ENCODE measurements around the gene LYZ.
A peak's percentile ranks its signal among the peaks of the same experiment; 100 is the strongest.

The LYZ gene

DNA sequence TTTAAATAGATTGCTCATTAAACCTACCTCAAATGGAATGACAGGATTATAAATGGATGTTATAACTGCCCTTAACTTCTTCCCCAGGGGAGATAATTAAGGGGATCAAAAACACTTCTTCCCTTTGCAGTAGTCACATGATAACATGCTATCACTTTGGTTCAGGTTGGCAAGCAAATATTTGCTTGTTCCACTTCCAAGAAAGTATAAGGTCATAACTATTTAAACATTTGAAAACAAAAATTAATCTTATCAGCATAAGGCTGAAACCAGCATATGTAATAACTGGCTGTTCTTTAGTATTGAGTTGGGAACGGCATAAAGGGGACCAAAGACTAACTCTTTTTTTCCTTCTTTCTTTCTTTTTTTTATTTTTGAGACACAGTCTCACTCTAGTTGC lies 2.4 kb upstream of the LYZ start:
- H3K36me3 ChIP-seq (ENCODE audit: control insufficient read depth in 4 of 4, insufficient read depth in 4 of 4, low read length in 3 of 4), result no peaks in the 10 kb centered on the region
- no peak overlapping the region for H3K27ac ChIP-seq (ENCODE audit: insufficient read depth in 1 of 2, low read depth in 1 of 2, low read length in 2 of 2, poor library complexity in 1 of 2, severe bottlenecking in 2 of 2)
- peaks cover 6 to 34% (median 12%) of the 10 kb centered on the region in 4 experiments for H3K4me1 ChIP-seq (ENCODE audit: control extremely low read depth in 1 of 4, control insufficient read depth in 4 of 4, insufficient read depth in 4 of 4, low read length in 3 of 4)
- POLR2A ChIA-PET, result no interaction called here
- H3K9me3 ChIP-seq (ENCODE audit: control extremely low read depth in 1 of 5, control insufficient read depth in 4 of 5, insufficient read depth in 2 of 5, low read depth in 1 of 5, low read length in 4 of 5), result no peaks in the 10 kb centered on the region
- no peak for DNase-seq
- H3K4me3 ChIP-seq (ENCODE audit: control insufficient read depth in 1 of 7, extremely low read depth in 1 of 7, insufficient read depth in 4 of 7, low read depth in 2 of 7, low read length in 6 of 7), result no peak overlapping the region
- WGBS (ENCODE audit: insufficient coverage), result no CpG with 5 or more reads among the region's 1 CpG
- H3K27me3 ChIP-seq (replicated peaks in 2 of 5; ENCODE audit: control insufficient read depth in 4 of 5, insufficient read depth in 5 of 5, low read length in 4 of 5), result no peaks in the 10 kb centered on the region
- CTCF ChIA-PET, result no interaction called here

DNA sequence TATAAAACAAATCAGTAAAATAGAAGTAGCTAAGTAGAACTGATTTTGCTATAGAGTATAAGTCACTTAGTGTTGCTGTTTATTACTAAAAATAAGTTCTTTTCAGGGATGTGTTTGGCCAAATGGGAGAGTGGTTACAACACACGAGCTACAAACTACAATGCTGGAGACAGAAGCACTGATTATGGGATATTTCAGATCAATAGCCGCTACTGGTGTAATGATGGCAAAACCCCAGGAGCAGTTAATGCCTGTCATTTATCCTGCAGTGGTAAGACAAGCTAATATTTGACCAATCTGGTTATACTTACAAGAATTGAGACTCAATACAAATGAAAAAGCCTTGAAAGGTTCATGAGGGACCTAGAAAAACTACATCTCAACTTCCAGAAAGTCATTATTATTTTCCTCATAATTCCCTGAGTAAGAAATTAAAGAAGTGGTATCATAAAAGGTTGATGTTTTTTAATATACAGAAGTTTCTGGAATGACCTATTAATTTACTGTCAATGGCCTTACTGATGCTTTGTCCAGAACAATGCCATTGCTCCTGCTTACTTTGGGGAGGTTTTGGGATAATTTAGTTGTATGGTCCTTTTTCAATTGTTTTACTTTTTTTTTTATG lies 1.9 kb downstream of the LYZ start:
- H3K4me1 ChIP-seq (ENCODE audit: control extremely low read depth in 1 of 4, control insufficient read depth in 4 of 4, insufficient read depth in 4 of 4, low read length in 3 of 4), result peaks cover 2 to 18% (median 8%) of the 10 kb centered on the region in 4 experiments
- CTCF ChIA-PET, result interaction anchor here (1.8 to 3.4 kb wide), 2 partner anchors 8 to 220 kb away, joined by 7 to 19 read pairs; no protein-coding TSS in a partner anchor
- DNase-seq, result no peak
- POLR2A ChIA-PET, result no interaction called here
- 90% methylated on average over 2 of the region's 2 CpGs for WGBS (ENCODE audit: insufficient coverage)
- peak overlapping the region in 2 of 7 experiments; percentile 10 to 15 for H3K4me3 ChIP-seq (ENCODE audit: control insufficient read depth in 1 of 7, extremely low read depth in 1 of 7, insufficient read depth in 4 of 7, low read depth in 2 of 7, low read length in 6 of 7)
- H3K9me3 ChIP-seq (ENCODE audit: control extremely low read depth in 1 of 5, control insufficient read depth in 4 of 5, insufficient read depth in 2 of 5, low read depth in 1 of 5, low read length in 4 of 5), result no peaks in the 10 kb centered on the region
- H3K36me3 ChIP-seq (ENCODE audit: control insufficient read depth in 4 of 4, insufficient read depth in 4 of 4, low read length in 3 of 4), result no peaks in the 10 kb centered on the region
- no peak overlapping the region for H3K27ac ChIP-seq (ENCODE audit: insufficient read depth in 1 of 2, low read depth in 1 of 2, low read length in 2 of 2, poor library complexity in 1 of 2, severe bottlenecking in 2 of 2)
- H3K27me3 ChIP-seq (replicated peaks in 2 of 5; ENCODE audit: control insufficient read depth in 4 of 5, insufficient read depth in 5 of 5, low read length in 4 of 5), result no peaks in the 10 kb centered on the region

DNA sequence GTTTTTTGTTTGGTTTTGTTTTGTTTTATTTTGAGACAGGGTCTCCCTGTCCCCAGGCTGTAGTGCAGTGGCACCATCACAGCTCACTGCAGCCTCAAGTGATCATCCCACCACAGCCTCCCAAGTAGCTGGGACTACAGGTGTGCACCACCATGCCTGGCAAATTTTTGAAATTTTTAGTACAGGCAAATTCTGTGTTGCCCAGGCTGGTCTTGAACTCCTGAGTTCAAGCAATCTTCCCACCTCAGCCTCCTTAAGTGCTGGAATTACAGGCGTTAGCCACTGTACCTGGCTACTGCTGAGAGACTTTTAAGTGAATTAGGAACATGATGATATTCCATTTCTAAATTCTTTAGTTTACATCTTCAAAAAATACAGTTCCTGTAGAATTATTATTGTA lies 2.6 kb downstream of the LYZ start:
- DNase-seq, result no peak
- ChIA-PET CTCF (no interaction called here), POLR2A (no interaction called here)
- no peaks in the 10 kb centered on the region for H3K9me3 ChIP-seq (ENCODE audit: control extremely low read depth in 1 of 5, control insufficient read depth in 4 of 5, insufficient read depth in 2 of 5, low read depth in 1 of 5, low read length in 4 of 5)
- H3K4me3 ChIP-seq (ENCODE audit: control insufficient read depth in 1 of 7, extremely low read depth in 1 of 7, insufficient read depth in 4 of 7, low read depth in 2 of 7, low read length in 6 of 7), result no peak overlapping the region
- no peak overlapping the region for H3K27ac ChIP-seq (ENCODE audit: insufficient read depth in 1 of 2, low read depth in 1 of 2, low read length in 2 of 2, poor library complexity in 1 of 2, severe bottlenecking in 2 of 2)
- no CpG with 5 or more reads among the region's 1 CpG for WGBS (ENCODE audit: insufficient coverage)
- H3K36me3 ChIP-seq (ENCODE audit: control insufficient read depth in 4 of 4, insufficient read depth in 4 of 4, low read length in 3 of 4), result no peaks in the 10 kb centered on the region
- H3K4me1 ChIP-seq (ENCODE audit: control extremely low read depth in 1 of 4, control insufficient read depth in 4 of 4, insufficient read depth in 4 of 4, low read length in 3 of 4), result peaks cover 2 to 18% (median 8%) of the 10 kb centered on the region in 4 experiments
- no peaks in the 10 kb centered on the region for H3K27me3 ChIP-seq (replicated peaks in 2 of 5; ENCODE audit: control insufficient read depth in 4 of 5, insufficient read depth in 5 of 5, low read length in 4 of 5)

DNA sequence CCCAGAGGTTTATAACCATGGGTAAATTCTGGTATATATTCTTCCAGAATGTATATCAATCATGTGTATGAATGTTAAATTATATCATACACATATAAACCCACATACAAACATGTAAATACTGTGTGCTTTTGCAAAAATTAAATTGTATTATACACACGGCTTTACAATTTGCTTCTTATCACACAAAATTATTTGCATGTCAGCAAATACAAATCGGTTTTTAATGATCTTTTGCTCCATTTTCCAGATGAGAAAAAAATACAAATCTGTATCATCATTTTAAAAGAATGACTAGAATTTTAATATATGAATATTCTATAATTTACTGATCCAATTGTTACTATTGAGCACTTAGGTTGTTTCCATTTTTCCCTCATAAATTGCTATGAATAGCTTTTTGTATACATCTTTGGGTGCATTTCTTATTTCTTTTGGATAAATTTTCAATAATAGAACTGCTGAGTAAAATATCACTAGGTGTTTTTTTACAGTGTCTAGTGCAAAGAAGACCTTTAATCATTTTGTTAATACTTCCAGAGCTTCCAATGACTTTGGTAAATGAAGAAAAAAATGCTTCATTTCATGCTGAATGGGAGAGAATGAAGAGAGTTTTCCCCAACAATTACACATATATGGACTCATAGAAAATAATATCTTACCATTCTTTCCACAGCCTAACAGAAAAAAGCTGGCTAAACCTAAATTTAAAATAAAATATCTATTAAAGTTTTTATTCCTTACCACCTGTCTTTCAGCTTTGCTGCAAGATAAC lies 3.5 kb downstream of the LYZ start:
- POLR2A ChIA-PET, result no interaction called here
- CTCF ChIA-PET, result interaction anchor here (1.6 kb wide), 1 partner anchor 9 kb away, joined by 5 read pairs; no protein-coding TSS in a partner anchor

DNA sequence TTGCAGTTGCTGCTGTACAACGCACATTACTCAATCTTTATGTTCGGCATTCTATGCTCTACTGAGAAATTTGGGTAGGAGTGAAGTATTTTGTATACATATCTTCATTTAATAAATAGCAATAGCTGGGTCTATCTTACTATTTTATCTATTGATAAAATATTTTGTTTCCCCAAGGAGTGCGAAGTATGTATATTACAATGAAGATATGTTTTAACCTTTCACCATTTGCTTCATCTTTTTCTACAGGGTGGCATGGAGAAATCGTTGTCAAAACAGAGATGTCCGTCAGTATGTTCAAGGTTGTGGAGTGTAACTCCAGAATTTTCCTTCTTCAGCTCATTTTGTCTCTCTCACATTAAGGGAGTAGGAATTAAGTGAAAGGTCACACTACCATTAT lies 4.7 kb downstream of the LYZ start:
- WGBS (ENCODE audit: insufficient coverage), result no CpG with 5 or more reads among the region's 5 CpGs
- H3K4me3 ChIP-seq (ENCODE audit: control insufficient read depth in 1 of 7, extremely low read depth in 1 of 7, insufficient read depth in 4 of 7, low read depth in 2 of 7, low read length in 6 of 7), result no peak overlapping the region
- H3K27ac ChIP-seq (ENCODE audit: insufficient read depth in 1 of 2, low read depth in 1 of 2, low read length in 2 of 2, poor library complexity in 1 of 2, severe bottlenecking in 2 of 2), result no peak overlapping the region
- ChIA-PET POLR2A (no interaction called here), CTCF (interaction anchor here (1.6 kb wide), 1 partner anchor 10 kb away, joined by 5 read pairs; no protein-coding TSS in a partner anchor)
- no peaks in the 10 kb centered on the region for H3K27me3 ChIP-seq (replicated peaks in 2 of 5; ENCODE audit: control insufficient read depth in 4 of 5, insufficient read depth in 5 of 5, low read length in 4 of 5)
- H3K4me1 ChIP-seq (ENCODE audit: control extremely low read depth in 1 of 4, control insufficient read depth in 4 of 4, insufficient read depth in 4 of 4, low read length in 3 of 4), result peaks cover 0 to 10% (median 6%) of the 10 kb centered on the region in 4 experiments
- DNase-seq, result no peak
- no peaks in the 10 kb centered on the region for H3K36me3 ChIP-seq (ENCODE audit: control insufficient read depth in 4 of 4, insufficient read depth in 4 of 4, low read length in 3 of 4)
- no peaks in the 10 kb centered on the region for H3K9me3 ChIP-seq (ENCODE audit: control extremely low read depth in 1 of 5, control insufficient read depth in 4 of 5, insufficient read depth in 2 of 5, low read depth in 1 of 5, low read length in 4 of 5)

More for the DNA sequence above, 3.5 kb downstream of the LYZ start:
- Histone ChIP-seq H3K27ac (ENCODE audit: insufficient read depth in 1 of 2, low read depth in 1 of 2, low read length in 2 of 2, poor library complexity in 1 of 2, severe bottlenecking in 2 of 2) (no peak overlapping the region), H3K4me1 (ENCODE audit: control extremely low read depth in 1 of 4, control insufficient read depth in 4 of 4, insufficient read depth in 4 of 4, low read length in 3 of 4) (peaks cover 2 to 18% (median 8%) of the 10 kb centered on the region in 4 experiments), H3K9me3 (ENCODE audit: control extremely low read depth in 1 of 5, control insufficient read depth in 4 of 5, insufficient read depth in 2 of 5, low read depth in 1 of 5, low read length in 4 of 5) (no peaks in the 10 kb centered on the region), H3K27me3 (replicated peaks in 2 of 5; ENCODE audit: control insufficient read depth in 4 of 5, insufficient read depth in 5 of 5, low read length in 4 of 5) (no peaks in the 10 kb centered on the region), H3K4me3 (ENCODE audit: control insufficient read depth in 1 of 7, extremely low read depth in 1 of 7, insufficient read depth in 4 of 7, low read depth in 2 of 7, low read length in 6 of 7) (no peak overlapping the region), H3K36me3 (ENCODE audit: control insufficient read depth in 4 of 4, insufficient read depth in 4 of 4, low read length in 3 of 4) (no peaks in the 10 kb centered on the region)
- DNase-seq, result no peak
- WGBS (ENCODE audit: insufficient coverage), result no CpG with 5 or more reads among the region's 2 CpGs

DNA sequence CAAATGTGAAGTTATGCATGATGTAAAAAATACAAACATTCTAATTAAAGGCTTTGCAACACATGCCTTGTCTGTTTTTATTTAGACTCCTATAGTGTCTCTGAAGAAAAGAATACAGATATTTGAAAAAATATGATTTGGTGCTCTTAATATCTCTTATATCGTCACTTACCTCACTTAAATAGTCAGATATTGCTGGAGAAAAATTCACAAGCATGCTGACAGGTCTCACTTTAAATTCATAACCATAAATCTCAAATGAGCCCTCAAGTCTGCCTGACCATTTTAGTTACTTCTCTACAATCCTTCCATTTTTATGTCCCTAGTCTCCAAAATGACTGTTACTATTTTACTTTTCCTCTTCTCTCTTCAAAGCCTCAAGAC lies 6.0 kb downstream of the LYZ start:
- Histone ChIP-seq H3K4me1 (ENCODE audit: control extremely low read depth in 1 of 4, control insufficient read depth in 4 of 4, insufficient read depth in 4 of 4, low read length in 3 of 4) (peaks cover 0 to 4% (median 0%) of the 10 kb centered on the region in 4 experiments), H3K27ac (ENCODE audit: insufficient read depth in 1 of 2, low read depth in 1 of 2, low read length in 2 of 2, poor library complexity in 1 of 2, severe bottlenecking in 2 of 2) (no peak overlapping the region), H3K9me3 (ENCODE audit: control extremely low read depth in 1 of 5, control insufficient read depth in 4 of 5, insufficient read depth in 2 of 5, low read depth in 1 of 5, low read length in 4 of 5) (no peaks in the 10 kb centered on the region), H3K36me3 (ENCODE audit: control insufficient read depth in 4 of 4, insufficient read depth in 4 of 4, low read length in 3 of 4) (no peaks in the 10 kb centered on the region), H3K4me3 (ENCODE audit: control insufficient read depth in 1 of 7, extremely low read depth in 1 of 7, insufficient read depth in 4 of 7, low read depth in 2 of 7, low read length in 6 of 7) (no peak overlapping the region), H3K27me3 (replicated peaks in 2 of 5; ENCODE audit: control insufficient read depth in 4 of 5, insufficient read depth in 5 of 5, low read length in 4 of 5) (no peaks in the 10 kb centered on the region)
- 100% methylated on average over 1 of the region's 1 CpG for WGBS (ENCODE audit: insufficient coverage)
- ChIA-PET POLR2A (no interaction called here), CTCF (interaction anchor here (1.0 kb wide), 1 partner anchor 19 kb away, joined by 3 read pairs; no protein-coding TSS in a partner anchor)
- no peak for DNase-seq

DNA sequence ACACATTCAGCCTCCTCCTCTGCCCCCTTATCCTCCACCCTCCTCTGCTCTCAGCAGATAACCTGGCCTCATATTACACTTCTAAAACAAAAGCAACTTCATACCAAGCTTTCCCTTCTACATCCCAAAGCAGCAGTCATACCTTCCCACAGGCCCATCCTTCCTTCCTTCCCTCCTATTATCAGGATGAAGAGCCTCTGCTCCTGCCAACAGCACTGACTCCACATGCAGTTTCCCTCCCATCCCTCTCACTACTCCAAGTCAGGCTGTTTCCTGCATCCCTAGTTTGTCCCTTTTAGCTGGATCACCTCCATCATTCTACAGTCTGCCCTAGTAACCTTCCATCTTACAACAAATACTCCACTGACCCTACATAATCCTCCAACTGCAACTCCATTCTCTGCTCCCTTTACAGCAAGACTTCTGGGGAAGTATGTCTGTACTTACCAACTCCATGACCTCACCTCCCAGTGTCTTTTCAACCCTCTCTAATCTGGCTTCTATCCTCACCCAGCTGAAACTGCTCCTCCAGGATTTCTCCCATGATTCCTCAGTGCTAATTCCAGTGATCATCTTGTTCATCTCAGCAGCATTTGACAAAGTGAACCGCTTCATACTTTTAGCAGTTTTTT lies 6.5 kb downstream of the LYZ start:
- H3K9me3 ChIP-seq (ENCODE audit: control extremely low read depth in 1 of 5, control insufficient read depth in 4 of 5, insufficient read depth in 2 of 5, low read depth in 1 of 5, low read length in 4 of 5), result no peaks in the 10 kb centered on the region
- peaks cover 0 to 6% (median 0%) of the 10 kb centered on the region in 4 experiments for H3K4me1 ChIP-seq (ENCODE audit: control extremely low read depth in 1 of 4, control insufficient read depth in 4 of 4, insufficient read depth in 4 of 4, low read length in 3 of 4)
- no peak overlapping the region for H3K4me3 ChIP-seq (ENCODE audit: control insufficient read depth in 1 of 7, extremely low read depth in 1 of 7, insufficient read depth in 4 of 7, low read depth in 2 of 7, low read length in 6 of 7)
- ChIA-PET CTCF (interaction anchor here (1.0 kb wide), 1 partner anchor 20 kb away, joined by 3 read pairs; no protein-coding TSS in a partner anchor), POLR2A (no interaction called here)
- H3K36me3 ChIP-seq (ENCODE audit: control insufficient read depth in 4 of 4, insufficient read depth in 4 of 4, low read length in 3 of 4), result no peaks in the 10 kb centered on the region
- no peak for DNase-seq
- no peak overlapping the region for H3K27ac ChIP-seq (ENCODE audit: insufficient read depth in 1 of 2, low read depth in 1 of 2, low read length in 2 of 2, poor library complexity in 1 of 2, severe bottlenecking in 2 of 2)
- no peaks in the 10 kb centered on the region for H3K27me3 ChIP-seq (replicated peaks in 2 of 5; ENCODE audit: control insufficient read depth in 4 of 5, insufficient read depth in 5 of 5, low read length in 4 of 5)
- WGBS (ENCODE audit: insufficient coverage), result 100% methylated on average over 1 of the region's 1 CpG

Measured in common myeloid progenitor, CD34-positive (primary cell).